ENCODE measurements around the gene NAPEPLD.
"Not testable (repeated sequence)": the region's sequence is repeated elsewhere in the genome, so short reads cannot be mapped to it uniquely, and the experiment has no call there.

DNA sequence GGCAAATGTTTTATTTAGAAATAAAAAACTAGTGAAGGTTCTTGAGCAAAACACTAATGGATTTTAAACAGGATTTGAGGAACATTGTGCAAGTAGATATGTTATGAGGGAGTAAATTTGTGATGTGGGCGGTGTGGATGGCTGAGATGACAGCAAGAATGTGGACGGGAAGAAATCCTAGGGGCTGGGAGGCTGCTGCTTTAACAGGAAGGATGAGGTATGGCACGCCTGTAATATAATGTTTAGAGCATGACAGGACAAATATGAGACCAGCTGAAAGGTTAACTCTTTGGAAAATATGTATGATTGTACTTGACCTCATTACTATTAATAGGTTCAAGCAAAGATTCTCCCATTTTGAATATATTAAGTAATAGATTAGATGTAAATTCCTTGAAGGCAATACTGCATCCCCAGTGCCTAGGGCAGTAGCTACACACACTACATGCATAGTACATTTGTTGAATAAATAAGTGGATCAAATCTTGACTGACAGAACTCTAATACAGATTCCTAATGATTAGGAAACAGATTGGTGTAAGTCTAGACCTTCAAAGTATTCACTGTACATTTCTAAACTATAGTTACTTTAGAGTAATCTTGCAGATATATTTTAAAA is 13.2 kb upstream of the NAPEPLD start:
- TF ChIP-seq FOXM1 (IDR thresholded peaks at IDR 0.05; ENCODE audit: borderline replicate concordance); PKNOX1 (IDR thresholded peaks at IDR 0.05): not testable (repeated sequence)

Data from HEK293T (cell line).